ENCODE measurements around the gene BABAM1. TPM values are rescaled to one million over a fixed set of nuclear protein-coding genes. Genes with fewer than 3 reads are reported as not detected.
"Not testable (repeated sequence)": the region's sequence is repeated elsewhere in the genome, so short reads cannot be mapped to it uniquely, and the experiment has no call there.

Gene BABAM1
- total and polyA plus RNA-seq, 2 donors (not counting 1 experiment from before 2014, with no cell fraction given) = 68.8 to 74.3 TPM

- H3K27ac ChIP-seq (ENCODE audit: insufficient read depth, low read length) = peak overlapping the region; percentile 46
- H3K36me3 ChIP-seq (ENCODE audit: control insufficient read depth, insufficient read depth, low read length) = peaks cover 1% of the 10 kb centered on the region
- peaks cover 2% of the 10 kb centered on the region for H3K4me1 ChIP-seq (ENCODE audit: control insufficient read depth, extremely low read depth, insufficient read depth, low read length)
- H4K20me1 ChIP-seq (ENCODE audit: control insufficient read depth, extremely low read depth, insufficient read depth, low read length) = no peaks in the 10 kb centered on the region
- peak overlapping the region; percentile 48 for H3K9ac ChIP-seq (ENCODE audit: insufficient read depth, low read length)
- TF ChIP-seq EZH2 (IDR thresholded peaks at IDR 0.05; ENCODE audit: low read length, missing control alignments) (no peak), CTCF (conservative IDR thresholded peaks at IDR 0.05 in 1 of 2, IDR thresholded peaks at IDR 0.05 in 1 of 2; ENCODE audit: low read depth in 1 of 2, low read length in 2 of 2) (peak; percentile 83 to 89)
- no peaks in the 10 kb centered on the region for H3K79me2 ChIP-seq (ENCODE audit: control insufficient read depth, insufficient read depth, low read length)
- no peaks in the 10 kb centered on the region for H3K9me3 ChIP-seq (ENCODE audit: control insufficient read depth, insufficient read depth, low read depth, low read length)
- H2AFZ ChIP-seq (ENCODE audit: low read length) = peak overlapping the region; percentile 95
- DNase-seq (ENCODE audit: low read depth in 2 of 2) = peak; percentile 79 to 89
- H3K4me3 ChIP-seq (replicated peaks in 1 of 4; ENCODE audit: control extremely low read depth in 1 of 4, insufficient read depth in 1 of 4, low read depth in 3 of 4, low read length in 4 of 4) = peak overlapping the region; percentile 51 to 69 (median 58)
- H3K4me2 ChIP-seq (ENCODE audit: extremely low read depth, insufficient read depth, low read length) = peak overlapping the region; percentile 77
- no peaks in the 10 kb centered on the region for H3K27me3 ChIP-seq (ENCODE audit: control insufficient read depth, insufficient read depth, low read length)
These were observed 25.2 kb downstream of the BABAM1 start for GRCh38 chr19:17292301-17293074.

- Histone ChIP-seq H3K27me3 (ENCODE audit: control insufficient read depth, insufficient read depth, low read length) (no peaks in the 10 kb centered on the region), H3K79me2 (ENCODE audit: control insufficient read depth, insufficient read depth, low read length) (no peaks in the 10 kb centered on the region), H3K4me2 (ENCODE audit: extremely low read depth, insufficient read depth, low read length) (no peak overlapping the region), H3K4me1 (ENCODE audit: control insufficient read depth, extremely low read depth, insufficient read depth, low read length) (peaks cover 2% of the 10 kb centered on the region), H3K4me3 (replicated peaks in 1 of 4; ENCODE audit: control extremely low read depth in 1 of 4, insufficient read depth in 1 of 4, low read depth in 3 of 4, low read length in 4 of 4) (no peak overlapping the region), H3K27ac (ENCODE audit: insufficient read depth, low read length) (no peak overlapping the region), H3K36me3 (ENCODE audit: control insufficient read depth, insufficient read depth, low read length) (peaks cover 1% of the 10 kb centered on the region), H2AFZ (ENCODE audit: low read length) (no peak overlapping the region), H4K20me1 (ENCODE audit: control insufficient read depth, extremely low read depth, insufficient read depth, low read length) (no peaks in the 10 kb centered on the region), H3K9ac (ENCODE audit: insufficient read depth, low read length) (no peak overlapping the region), H3K9me3 (ENCODE audit: control insufficient read depth, insufficient read depth, low read depth, low read length) (no peaks in the 10 kb centered on the region)
- DNase-seq (ENCODE audit: low read depth in 2 of 2) = no peak
- TF ChIP-seq CTCF (conservative IDR thresholded peaks at IDR 0.05 in 1 of 2, IDR thresholded peaks at IDR 0.05 in 1 of 2; ENCODE audit: low read depth in 1 of 2, low read length in 2 of 2) (no peak), EZH2 (IDR thresholded peaks at IDR 0.05; ENCODE audit: low read length, missing control alignments) (no peak)
These were observed 26.4 kb downstream of the BABAM1 start for GRCh38 chr19:17293605-17294004.

GRCh38 chr19:17294051-17294891 lies 27.0 kb downstream of the BABAM1 start:
- TF ChIP-seq EZH2 (IDR thresholded peaks at IDR 0.05; ENCODE audit: low read length, missing control alignments) (no peak), CTCF (conservative IDR thresholded peaks at IDR 0.05 in 1 of 2, IDR thresholded peaks at IDR 0.05 in 1 of 2; ENCODE audit: low read depth in 1 of 2, low read length in 2 of 2) (no peak)
- Histone ChIP-seq H3K9me3 (ENCODE audit: control insufficient read depth, insufficient read depth, low read depth, low read length) (no peaks in the 10 kb centered on the region), H3K4me1 (ENCODE audit: control insufficient read depth, extremely low read depth, insufficient read depth, low read length) (peaks cover 2% of the 10 kb centered on the region), H3K79me2 (ENCODE audit: control insufficient read depth, insufficient read depth, low read length) (no peaks in the 10 kb centered on the region), H3K27ac (ENCODE audit: insufficient read depth, low read length) (no peak overlapping the region), H2AFZ (ENCODE audit: low read length) (no peak overlapping the region), H3K4me3 (replicated peaks in 1 of 4; ENCODE audit: control extremely low read depth in 1 of 4, insufficient read depth in 1 of 4, low read depth in 3 of 4, low read length in 4 of 4) (no peak overlapping the region), H3K36me3 (ENCODE audit: control insufficient read depth, insufficient read depth, low read length) (peaks cover 1% of the 10 kb centered on the region), H3K4me2 (ENCODE audit: extremely low read depth, insufficient read depth, low read length) (no peak overlapping the region), H3K27me3 (ENCODE audit: control insufficient read depth, insufficient read depth, low read length) (no peaks in the 10 kb centered on the region), H3K9ac (ENCODE audit: insufficient read depth, low read length) (no peak overlapping the region), H4K20me1 (ENCODE audit: control insufficient read depth, extremely low read depth, insufficient read depth, low read length) (no peaks in the 10 kb centered on the region)
- no peak for DNase-seq (ENCODE audit: low read depth in 2 of 2)

GRCh38 chr19:17295551-17295950 lies 28.3 kb downstream of the BABAM1 start:
- not testable (repeated sequence) for H3K4me3 ChIP-seq (replicated peaks in 1 of 4; ENCODE audit: control extremely low read depth in 1 of 4, insufficient read depth in 1 of 4, low read depth in 3 of 4, low read length in 4 of 4); H3K4me1 ChIP-seq (ENCODE audit: control insufficient read depth, extremely low read depth, insufficient read depth, low read length); H4K20me1 ChIP-seq (ENCODE audit: control insufficient read depth, extremely low read depth, insufficient read depth, low read length); H3K9me3 ChIP-seq (ENCODE audit: control insufficient read depth, insufficient read depth, low read depth, low read length); H3K27me3 ChIP-seq (ENCODE audit: control insufficient read depth, insufficient read depth, low read length); DNase-seq (ENCODE audit: low read depth in 2 of 2); H2AFZ ChIP-seq (ENCODE audit: low read length); H3K4me2 ChIP-seq (ENCODE audit: extremely low read depth, insufficient read depth, low read length); H3K36me3 ChIP-seq (ENCODE audit: control insufficient read depth, insufficient read depth, low read length); H3K27ac ChIP-seq (ENCODE audit: insufficient read depth, low read length); H3K79me2 ChIP-seq (ENCODE audit: control insufficient read depth, insufficient read depth, low read length); H3K9ac ChIP-seq (ENCODE audit: insufficient read depth, low read length)
